Measurements from ENCODE around the gene ZNF574.

Gene ZNF574

DNA sequence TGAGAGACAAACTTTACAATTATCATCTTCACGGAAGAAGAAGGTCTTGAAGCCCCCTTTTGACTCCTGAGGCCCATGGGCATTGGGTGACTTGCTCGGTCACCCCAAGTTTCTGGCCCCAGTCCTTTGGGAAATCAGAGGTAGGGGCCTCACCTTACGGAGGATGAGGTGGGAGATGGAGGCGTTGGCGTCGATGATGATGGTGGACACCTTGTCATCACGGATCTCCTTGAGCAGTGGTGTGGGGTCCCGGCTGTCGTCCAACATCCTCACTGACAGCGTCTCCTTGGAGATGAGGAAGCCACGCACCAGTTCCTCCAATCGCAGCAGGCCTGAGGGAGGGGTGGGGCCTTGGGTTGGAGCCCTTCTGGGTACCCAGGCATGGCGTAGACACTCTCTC is 16.8 kb upstream of the ZNF574 start:
- no peak overlapping the region for H3K4me3 ChIP-seq (ENCODE audit: low read depth, low read length)
- TF ChIP-seq, protein P1, sequence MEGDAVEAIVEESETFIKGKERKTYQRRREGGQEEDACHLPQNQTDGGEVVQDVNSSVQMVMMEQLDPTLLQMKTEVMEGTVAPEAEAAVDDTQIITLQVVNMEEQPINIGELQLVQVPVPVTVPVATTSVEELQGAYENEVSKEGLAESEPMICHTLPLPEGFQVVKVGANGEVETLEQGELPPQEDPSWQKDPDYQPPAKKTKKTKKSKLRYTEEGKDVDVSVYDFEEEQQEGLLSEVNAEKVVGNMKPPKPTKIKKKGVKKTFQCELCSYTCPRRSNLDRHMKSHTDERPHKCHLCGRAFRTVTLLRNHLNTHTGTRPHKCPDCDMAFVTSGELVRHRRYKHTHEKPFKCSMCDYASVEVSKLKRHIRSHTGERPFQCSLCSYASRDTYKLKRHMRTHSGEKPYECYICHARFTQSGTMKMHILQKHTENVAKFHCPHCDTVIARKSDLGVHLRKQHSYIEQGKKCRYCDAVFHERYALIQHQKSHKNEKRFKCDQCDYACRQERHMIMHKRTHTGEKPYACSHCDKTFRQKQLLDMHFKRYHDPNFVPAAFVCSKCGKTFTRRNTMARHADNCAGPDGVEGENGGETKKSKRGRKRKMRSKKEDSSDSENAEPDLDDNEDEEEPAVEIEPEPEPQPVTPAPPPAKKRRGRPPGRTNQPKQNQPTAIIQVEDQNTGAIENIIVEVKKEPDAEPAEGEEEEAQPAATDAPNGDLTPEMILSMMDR (IDR thresholded peaks at IDR 0.05; ENCODE audit: low read depth, low read length, missing control alignments) = no peak
- in situ Hi-C loops (cut with HindIII; ENCODE audit: low sequenced_read_pairs) = no loop called here
- DNase-seq (ENCODE audit: low read depth) = no peak

DNA sequence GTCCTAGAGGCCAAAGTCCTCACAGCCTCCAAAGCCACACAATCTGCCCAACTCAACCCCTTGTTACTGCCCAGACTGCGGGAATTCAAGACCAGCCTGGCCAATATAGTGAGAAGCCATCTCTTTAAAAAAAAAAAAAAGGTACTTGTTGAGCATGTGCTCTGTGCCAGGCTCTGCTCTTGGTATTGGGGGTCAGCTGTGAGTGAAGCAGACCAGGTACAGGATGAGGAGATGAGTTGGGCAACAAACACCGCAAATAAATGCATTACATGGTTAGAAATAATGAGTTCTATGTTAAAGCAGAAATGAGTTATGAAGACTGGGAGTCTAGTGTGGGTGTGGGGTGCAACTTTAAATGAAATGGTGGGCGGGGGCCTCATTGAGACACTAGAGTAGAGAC is 15.8 kb upstream of the ZNF574 start:
- TF ChIP-seq, protein P1 (IDR thresholded peaks at IDR 0.05; ENCODE audit: low read depth, low read length, missing control alignments) = no peak
- in situ Hi-C loops (cut with HindIII; ENCODE audit: low sequenced_read_pairs) = no loop called here
- DNase-seq (ENCODE audit: low read depth) = no peak
- H3K4me3 ChIP-seq (ENCODE audit: low read depth, low read length) = no peak overlapping the region

DNA sequence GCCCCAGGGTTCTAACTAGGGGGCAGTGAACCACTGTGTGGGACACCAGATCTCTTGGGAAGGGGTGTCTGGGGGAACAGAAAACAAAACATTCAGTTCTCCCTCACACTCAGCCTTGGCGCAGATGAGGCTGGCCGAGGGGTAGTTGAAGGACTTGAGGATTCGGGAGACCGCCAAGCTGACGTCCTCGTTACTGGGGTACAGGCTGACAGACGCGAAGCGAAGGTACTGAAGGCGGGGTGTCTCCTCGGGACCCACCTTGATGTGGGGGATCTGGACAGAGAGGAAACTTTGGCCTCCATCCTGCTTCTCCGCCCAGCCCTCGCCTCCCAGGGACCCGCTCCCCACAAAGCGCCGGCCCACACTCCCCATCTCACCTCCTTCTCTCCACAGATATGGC is 13.6 kb upstream of the ZNF574 start:
- H3K4me3 ChIP-seq (ENCODE audit: low read depth, low read length) = no peak overlapping the region
- TF ChIP-seq, protein P1 (IDR thresholded peaks at IDR 0.05; ENCODE audit: low read depth, low read length, missing control alignments) = no peak
- in situ Hi-C loops (cut with HindIII; ENCODE audit: low sequenced_read_pairs) = no loop called here
- DNase-seq (ENCODE audit: low read depth) = no peak

DNA sequence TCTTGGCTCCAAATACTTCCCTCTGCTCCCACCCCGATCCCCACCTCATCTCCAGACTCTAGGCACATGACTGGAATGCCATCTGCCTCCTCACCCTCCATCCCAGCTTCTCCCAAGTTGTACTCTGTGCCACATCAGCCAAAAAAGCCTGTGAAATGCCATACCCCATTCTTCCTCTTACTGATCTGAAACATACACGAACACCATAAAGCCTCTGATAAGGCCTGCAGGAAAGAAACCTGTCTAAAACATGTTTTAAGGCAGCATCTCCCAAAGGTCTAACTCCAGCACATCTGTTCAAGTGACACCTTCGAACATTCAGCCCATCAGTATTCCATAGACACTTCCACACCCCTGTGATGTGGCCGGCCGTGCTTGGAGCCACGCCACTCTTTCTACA is 11.5 kb upstream of the ZNF574 start:
- TF ChIP-seq, protein P1 (IDR thresholded peaks at IDR 0.05; ENCODE audit: low read depth, low read length, missing control alignments) = no peak
- in situ Hi-C loops (cut with HindIII; ENCODE audit: low sequenced_read_pairs) = no loop called here

DNA sequence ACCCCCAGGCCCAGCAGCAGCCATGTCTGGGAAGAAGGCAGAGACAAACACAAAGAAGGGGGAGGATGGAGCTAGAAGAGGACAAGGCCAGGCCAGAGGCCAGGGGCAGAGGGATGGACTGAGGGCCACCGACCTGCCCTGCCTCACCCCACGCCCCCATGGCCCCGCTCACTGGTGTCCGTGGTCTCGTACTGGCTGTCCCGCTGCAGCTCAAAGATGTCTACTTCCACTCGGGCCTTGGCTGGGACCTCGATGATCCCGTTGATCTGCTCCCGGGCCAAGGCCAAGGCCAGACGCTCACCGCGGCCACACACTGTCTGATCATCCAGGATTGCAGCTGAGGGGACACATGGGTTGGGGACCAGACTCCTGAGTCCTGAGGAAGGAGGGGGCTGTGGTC is 10.9 kb upstream of the ZNF574 start:
- no peak for DNase-seq (ENCODE audit: low read depth)
- no peak overlapping the region for H3K4me3 ChIP-seq (ENCODE audit: low read depth, low read length)
- TF ChIP-seq, protein P1 (IDR thresholded peaks at IDR 0.05; ENCODE audit: low read depth, low read length, missing control alignments) = no peak
- in situ Hi-C loops (cut with HindIII; ENCODE audit: low sequenced_read_pairs) = no loop called here

More for the DNA sequence above, 11.5 kb upstream of the ZNF574 start:
- H3K4me3 ChIP-seq (ENCODE audit: low read depth, low read length) = no peak overlapping the region
- DNase-seq (ENCODE audit: low read depth) = no peak

DNA sequence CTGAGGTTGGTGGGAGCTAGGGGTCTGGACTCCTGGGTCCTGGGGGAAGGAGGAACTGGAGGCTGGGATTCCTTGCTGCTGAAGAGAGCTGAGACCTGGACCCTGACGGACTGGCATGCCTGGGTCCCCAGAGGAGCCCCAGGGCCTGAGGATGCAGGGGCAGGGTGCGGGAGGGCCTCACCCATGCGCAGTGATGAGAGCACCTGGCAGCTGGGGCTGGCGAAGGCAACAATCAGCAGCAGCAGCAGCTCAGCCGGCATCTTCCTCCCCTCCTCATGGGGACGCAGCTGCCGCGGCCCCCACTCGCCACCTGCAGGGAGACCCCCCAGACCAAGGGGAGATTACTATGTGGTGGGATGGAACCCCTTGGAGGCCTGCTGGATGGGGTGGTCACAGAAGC is 10.5 kb upstream of the ZNF574 start:
- H3K4me3 ChIP-seq (ENCODE audit: low read depth, low read length) = no peak overlapping the region
- DNase-seq (ENCODE audit: low read depth) = no peak
- TF ChIP-seq, protein P1 (IDR thresholded peaks at IDR 0.05; ENCODE audit: low read depth, low read length, missing control alignments) = no peak
- in situ Hi-C loops (cut with HindIII; ENCODE audit: low sequenced_read_pairs) = no loop called here

Data from astrocyte of the cerebellum (primary cell).